H1 (cell line): ENCODE results near the gene CALY. TPM values are rescaled to one million over a fixed set of nuclear protein-coding genes. Genes with fewer than 3 reads are reported as not detected.

Experiments
- CTCF ChIA-PET: fragments of 300-600 bp; sonication (Branson Sonifier 250); formaldehyde crosslinking; loops from one replicate; lab custom pipeline; 2021; ENCODE audit not compliant: partially characterized antibody; lab: Charles Lee
- POLR2A ChIA-PET: fragments of 300-600 bp; sonication (Branson Sonifier 250); formaldehyde crosslinking; loops from one replicate; lab custom pipeline; 2021; ENCODE audit warnings: inconsistent platforms; ENCODE audit not compliant: partially characterized antibody; lab: Charles Lee
- DNase-seq, 2 experiments: peaks; one replicate each; pipeline versions ENCODE4 v3.0.0 to v3.0.0-alpha.2; 2010 to 2022; ENCODE audit warnings: low spot score in 2 of 2, low read depth in 1 of 2, mixed read lengths in 1 of 2
- FAIRE-seq: peaks from 2 replicates; lab custom pipeline; 2011; peaks lifted over from hg19 to GRCh38; lab: Jason Lieb, UNC
- H2AFZ ChIP-seq: 2 replicates; pipeline ENCODE4 v1.8.1; 2012; ENCODE audit warnings: low read length, inconsistent platforms
- H2AK5ac ChIP-seq: 2 replicates; pipeline ENCODE4 v1.6.1; 2013; ENCODE audit warnings: low read depth, low read length
- H2BK120ac ChIP-seq: replicated peaks from 2 replicates; pipeline ENCODE3; 2013; ENCODE audit warnings: low read depth, low read length, inconsistent platforms
- H2BK12ac ChIP-seq: 2 replicates; pipeline ENCODE4 v1.6.1; 2013; ENCODE audit warnings: low read depth, low read length
- H2BK15ac ChIP-seq: 2 replicates; pipeline ENCODE4 v1.6.1; 2013; ENCODE audit warnings: low read length
- H2BK20ac ChIP-seq: 2 replicates; pipeline ENCODE4 v1.6.1; 2013; ENCODE audit warnings: low read length
- H2BK5ac ChIP-seq: 2 replicates; pipeline ENCODE4 v1.6.1; 2013; ENCODE audit warnings: low read depth, low read length
- H3K14ac ChIP-seq: 2 replicates; pipeline ENCODE4 v1.6.1; 2013; ENCODE audit warnings: inconsistent platforms; ENCODE audit not compliant: insufficient read length
- H3K18ac ChIP-seq: 2 replicates; pipeline ENCODE4 v1.6.1; 2013; ENCODE audit warnings: low read length; ENCODE audit errors: extremely low read depth
- H3K23ac ChIP-seq: 2 replicates; pipeline ENCODE4 v1.6.1; 2013; ENCODE audit warnings: inconsistent platforms; ENCODE audit not compliant: insufficient read length
- H3K23me2 ChIP-seq: 2 replicates; pipeline ENCODE4 v1.6.1; 2013; ENCODE audit warnings: low read depth, low read length
- H3K27ac ChIP-seq: 2 replicates; pipeline ENCODE4 v1.6.1; 2011; ENCODE audit warnings: low read depth, low read length, inconsistent platforms
- H3K27me3 ChIP-seq, 4 experiments: replicated peaks in 1 of 4; 1 replicate in 1 of 4; 2 replicates in 3 of 4; pipeline versions ENCODE4 v1.6.1 to v1.8.1; 2011 to 2013; ENCODE audit warnings: low read length in 3 of 4, mild to moderate bottlenecking in 3 of 4, inconsistent platforms in 2 of 4, mixed read lengths in 2 of 4, moderate library complexity in 1 of 4; ENCODE audit not compliant: control insufficient read depth in 3 of 4, insufficient read depth in 3 of 4; ENCODE audit errors: extremely low read depth in 1 of 4
- H3K36me3 ChIP-seq, 4 experiments: 2 replicates each; pipeline versions ENCODE4 v1.6.1 to v1.8.1; 2011 to 2013; ENCODE audit warnings: mild to moderate bottlenecking in 4 of 4, low read length in 3 of 4, moderate library complexity in 2 of 4, control low read depth in 1 of 4, inconsistent platforms in 1 of 4; ENCODE audit not compliant: insufficient read depth in 4 of 4, control insufficient read depth in 2 of 4
- H3K4ac ChIP-seq: replicated peaks from 2 replicates; pipeline ENCODE3; 2013; ENCODE audit warnings: low read length, low read depth, mixed read lengths, inconsistent platforms; ENCODE audit not compliant: insufficient read length
- H3K4me1 ChIP-seq, 4 experiments: replicated peaks in 1 of 4; 1 replicate in 1 of 4; 2 replicates in 3 of 4; pipeline versions ENCODE4 v1.6.1 to v1.8.1; 2011 to 2013; ENCODE audit warnings: low read length in 3 of 4, inconsistent platforms in 2 of 4, mixed read lengths in 1 of 4; ENCODE audit not compliant: insufficient read depth in 4 of 4, control insufficient read depth in 3 of 4
- H3K4me2 ChIP-seq, 2 experiments: 2 replicates each; pipeline versions ENCODE4 v1.6.1 to v1.8.1; 2011 to 2013; ENCODE audit warnings: low read depth in 2 of 2, low read length in 2 of 2, control low read depth in 1 of 2, inconsistent platforms in 1 of 2, mild to moderate bottlenecking in 1 of 2; ENCODE audit not compliant: insufficient read depth in 1 of 2
- H3K4me3 ChIP-seq, 4 experiments: fragments of 200-600, 300-600 bp in 1 of 4; sonication (generic), shearing (Covaris generic), sonication (Bioruptor Twin) in 1 of 4; 2 replicates each; pipeline versions ENCODE4 v1.5.1 to v1.8.1; 2011 to 2016; ENCODE audit warnings: low read length in 4 of 4, low read depth in 3 of 4, control low read depth in 2 of 4, inconsistent platforms in 2 of 4, mild to moderate bottlenecking in 2 of 4, mixed read lengths in 1 of 4, moderate library complexity in 1 of 4; ENCODE audit not compliant: insufficient read depth in 2 of 4; ENCODE audit errors: extremely low read depth in 1 of 4
- H3K56ac ChIP-seq: replicated peaks from 2 replicates; pipeline ENCODE3; 2013; ENCODE audit warnings: low read depth, mild to moderate bottlenecking, mixed read lengths, low read length, inconsistent platforms; ENCODE audit not compliant: insufficient read length
- H3K79me1 ChIP-seq: 2 replicates; pipeline ENCODE4 v1.6.1; 2013; ENCODE audit warnings: low read depth, low read length, control low read depth
- H3K79me2 ChIP-seq, 2 experiments: 2 replicates each; pipeline versions ENCODE4 v1.6.1 to v1.8.1; 2012 to 2013; ENCODE audit warnings: low read length in 2 of 2, mild to moderate bottlenecking in 2 of 2, inconsistent platforms in 1 of 2; ENCODE audit not compliant: insufficient read depth in 2 of 2, control insufficient read depth in 1 of 2
- H3K9ac ChIP-seq, 4 experiments: replicated peaks in 1 of 4; 1 replicate in 1 of 4; 2 replicates in 3 of 4; pipeline versions ENCODE4 v1.6.1 to v1.8.1; 2011 to 2013; ENCODE audit warnings: low read depth in 3 of 4, low read length in 3 of 4, control low read depth in 2 of 4, mild to moderate bottlenecking in 2 of 4, moderate library complexity in 2 of 4, inconsistent platforms in 1 of 4; ENCODE audit errors: extremely low read depth in 1 of 4
- H3K9me3 ChIP-seq, 2 experiments: 2 replicates each; pipeline versions ENCODE4 v1.6.1 to v1.8.1; 2012 to 2013; ENCODE audit warnings: mild to moderate bottlenecking in 2 of 2, moderate library complexity in 2 of 2, control low read depth in 1 of 2, inconsistent platforms in 1 of 2, low read depth in 1 of 2, low read length in 1 of 2, mixed read lengths in 1 of 2; ENCODE audit not compliant: insufficient read depth in 2 of 2
- H4K20me1 ChIP-seq, 2 experiments: replicated peaks in 1 of 2; 2 replicates each; pipeline versions ENCODE3 to v1.8.1; 2011 to 2013; ENCODE audit warnings: inconsistent platforms in 2 of 2, low read length in 2 of 2, mild to moderate bottlenecking in 1 of 2; ENCODE audit not compliant: insufficient read depth in 2 of 2, control insufficient read depth in 1 of 2
- H4K5ac ChIP-seq: 2 replicates; pipeline ENCODE4 v1.6.1; 2013; ENCODE audit warnings: low read length, low read depth, mixed read lengths, inconsistent platforms; ENCODE audit not compliant: insufficient read length
- H4K8ac ChIP-seq: 2 replicates; pipeline ENCODE4 v1.8.0; 2013; ENCODE audit warnings: mild to moderate bottlenecking, moderate library complexity, low read length, inconsistent platforms; ENCODE audit not compliant: insufficient read depth; ENCODE audit errors: extremely low read depth
- H4K91ac ChIP-seq: replicated peaks from 2 replicates; pipeline ENCODE3; 2013; ENCODE audit warnings: low read length, mixed read lengths, inconsistent platforms; ENCODE audit not compliant: insufficient read length
- BACH1 ChIP-seq: IDR thresholded peaks from 2 replicates; pipeline ENCODE4 v1.6.1; 2012; ENCODE audit warnings: low read length, improper control_type of control experiment
- BCL11A ChIP-seq, 2 experiments: IDR thresholded peaks; one replicate each; pipeline ENCODE4 v1.6.1; 2011; ENCODE audit warnings: low read depth in 2 of 2, low read length in 2 of 2, mild to moderate bottlenecking in 2 of 2
- EGR1 ChIP-seq: IDR thresholded peaks from 2 replicates; pipeline ENCODE4 v1.6.1; 2011; ENCODE audit warnings: low read depth, low read length, borderline replicate concordance
- EP300 ChIP-seq, 2 experiments: IDR thresholded peaks; 1 replicate in 1 of 2; 2 replicates in 1 of 2; pipeline ENCODE4 v1.6.1; 2011 to 2012; ENCODE audit warnings: low read depth in 2 of 2, low read length in 2 of 2, mild to moderate bottlenecking in 2 of 2, borderline replicate concordance in 1 of 2, inconsistent platforms in 1 of 2, moderate library complexity in 1 of 2
- GTF2F1 ChIP-seq: IDR thresholded peaks from 2 replicates; pipeline ENCODE4 v1.6.1; 2012; ENCODE audit warnings: low read depth, low read length, improper control_type of control experiment, borderline replicate concordance
- MAFK ChIP-seq: IDR thresholded peaks from 2 replicates; pipeline ENCODE4 v1.6.1; 2012; ENCODE audit warnings: low read depth, mild to moderate bottlenecking, improper control_type of control experiment, low read length
- RAD21 ChIP-seq, 2 experiments: IDR thresholded peaks in 1 of 2; conservative IDR thresholded peaks in 1 of 2; 2 replicates each; pipeline ENCODE4 v1.6.1; 2011; ENCODE audit warnings: low read depth in 2 of 2, low read length in 2 of 2, improper control_type of control experiment in 1 of 2, inconsistent platforms in 1 of 2, mild to moderate bottlenecking in 1 of 2, moderate library complexity in 1 of 2
- RXRA ChIP-seq: IDR thresholded peaks from 2 replicates; pipeline ENCODE4 v1.6.1; 2011; ENCODE audit warnings: low read depth, mild to moderate bottlenecking, low read length, moderate library complexity; ENCODE audit not compliant: insufficient read depth
- SAP30 ChIP-seq: fragments of 300-600 bp; sonication (generic); IDR thresholded peaks from 2 replicates; pipeline ENCODE4 v1.7.1; 2012; ENCODE audit warnings: low read length, moderate library complexity, mild to moderate bottlenecking, inconsistent platforms; ENCODE audit not compliant: insufficient read depth, insufficient replicate concordance
- WGBS, 2 experiments: shearing (Covaris generic) in 1 of 2; methylation state at CpG; one replicate each; pipeline versions ENCODE4 v1.1.6 to v1.1.7; 2013 to 2015; ENCODE audit warnings: low lambda C conversion rate in 2 of 2, mixed read lengths in 2 of 2, inconsistent platforms in 1 of 2, low coverage in 1 of 2, missing lambda C conversion rate in 1 of 2; ENCODE audit not compliant: insufficient replicate concordance in 2 of 2, insufficient coverage in 1 of 2, insufficient read length in 1 of 2; ENCODE audit errors: extremely low coverage in 1 of 2, missing lambda C conversion rate in 1 of 2; 5-methylcytosine and 5-hydroxymethylcytosine counted together
- polyA plus RNA-seq, 7 experiments: library from polyadenylated mRNA; depleted of rRNA in 3 of 7; stranded (reverse) in 5 of 7; unstranded in 2 of 7; fragments of >200 nt in 5 of 7; fragments of 200-250 nt in 2 of 7; gene quantifications; 1 replicate in 5 of 7; 2 replicates in 1 of 7; 4 replicates in 1 of 7; pipeline versions ENCODE4 v1.2.1 to v1.2.3, GENCODE V29; 2011 to 2013; ENCODE audit warnings: missing spikeins in 2 of 7, mixed read lengths in 2 of 7
- total RNA-seq: library from RNA; stranded (reverse); fragmentation: NEBNext Ultra II Directional; extraction: Animal tissue kit (Norgen Biotek cat#: 25700); gene quantifications from 2 replicates; pipeline ENCODE4 v1.2.1, GENCODE V29; 2021

Gene CALY
- total and polyA plus RNA-seq, 2 of the 8 experiments (the other 6 are each of a cell fraction or from before 2014, with no cell fraction given), result 1.3 to 1.5 TPM

- no peak for FAIRE-seq
- Histone ChIP-seq H3K4ac (no peak overlapping the region), H3K36me3 (peaks cover 9 to 42% (median 24%) of the 10 kb centered on the region in 4 experiments)
Measured at GRCh38 chr10:133287832-133288500, 48.7 kb downstream of the CALY start.

More at GRCh38 chr10:133287832-133288500, 48.7 kb downstream of the CALY start:
- ChIA-PET CTCF (interaction anchor here (0.8 to 2.2 kb wide), 3 partner anchors 10 to 145 kb away, joined by 5 to 6 read pairs (median 6); no protein-coding TSS in a partner anchor), POLR2A (interaction anchor here (0.6 kb wide), 1 partner anchor 33 kb away, joined by 3 read pairs; no protein-coding TSS in a partner anchor)
- Histone ChIP-seq H3K56ac (no peak overlapping the region), H3K27ac (no peak overlapping the region), H4K20me1 (peaks cover 0 to 7% of the 10 kb centered on the region in 2 experiments), H2AFZ (no peak overlapping the region), H3K4me3 (no peak overlapping the region), H2BK20ac (no peak overlapping the region), H3K9ac (no peak overlapping the region), H3K79me1 (no peaks in the 10 kb centered on the region), H2AK5ac (no peak overlapping the region), H3K27me3 (no peaks in the 10 kb centered on the region), H4K8ac (no peak overlapping the region), H3K23ac (no peak overlapping the region), H3K9me3 (no peaks in the 10 kb centered on the region), H4K5ac (no peak overlapping the region), H3K14ac (no peak overlapping the region), H2BK5ac (no peak overlapping the region), H3K4me1 (no peaks in the 10 kb centered on the region), H3K18ac (no peak overlapping the region), H2BK120ac (no peak overlapping the region), H2BK12ac (no peak overlapping the region), H3K4me2 (no peak overlapping the region), H3K79me2 (no peaks in the 10 kb centered on the region), H3K23me2 (no peaks in the 10 kb centered on the region), H4K91ac (no peak overlapping the region), H2BK15ac (no peak overlapping the region)
- no peak for DNase-seq
- TF ChIP-seq EGR1 (no peak), GTF2F1 (no peak), SAP30 (no peak), BCL11A (IDR thresholded peaks at IDR 0.05; ENCODE audit: low read depth in 2 of 2, low read length in 2 of 2) (no peak), RXRA (no peak), BACH1 (no peak), MAFK (no peak), RAD21 (IDR thresholded peaks at IDR 0.05 in 1 of 2, conservative IDR thresholded peaks at IDR 0.05 in 1 of 2; ENCODE audit: low read depth in 2 of 2, low read length in 2 of 2) (no peak), EP300 (IDR thresholded peaks at IDR 0.05; ENCODE audit: borderline replicate concordance in 1 of 2, low read depth in 2 of 2, low read length in 2 of 2) (no peak)
- 93% methylated on average over 46 of the region's 46 CpGs; no CpG with 5 or more reads in 1 of the 2 experiments for WGBS, 2 experiments
